HEK293 (cell line): ENCODE data around the gene B4GAT1.

Source experiments
- CTCF ChIP-seq: fragments of 450-650 bp; formaldehyde crosslinking; IDR thresholded peaks from 2 replicates; pipeline ENCODE4 v1.5.1; 2016; ENCODE audit warnings: missing biosample characterization, missing genetic modification characterization
- KLF16 ChIP-seq: fragments of 450-650 bp; formaldehyde crosslinking; IDR thresholded peaks from 2 replicates; pipeline ENCODE4 v1.5.1; 2017; ENCODE audit warnings: missing biosample characterization, missing genetic modification characterization
- TCF7L2 ChIP-seq: IDR thresholded peaks from 2 replicates; pipeline ENCODE4 v1.6.1; 2011; ENCODE audit warnings: low read depth, mild to moderate bottlenecking, inconsistent platforms, low read length, moderate library complexity, borderline replicate concordance
- ZNF146 ChIP-seq: fragments of 450-650 bp; formaldehyde crosslinking; IDR thresholded peaks from 2 replicates; pipeline ENCODE4 v1.5.1; 2016; ENCODE audit warnings: missing biosample characterization, missing genetic modification characterization
- ZNF18 ChIP-seq: fragments of 450-650 bp; formaldehyde crosslinking; IDR thresholded peaks from 2 replicates; pipeline ENCODE4 v1.5.1; 2016; ENCODE audit warnings: missing biosample characterization, missing genetic modification characterization
- ZNF26 ChIP-seq: fragments of 450-650 bp; formaldehyde crosslinking; IDR thresholded peaks from 2 replicates; pipeline ENCODE4 v1.5.1; 2016; ENCODE audit warnings: missing biosample characterization, missing genetic modification characterization
- ZNF274 ChIP-seq, 2 experiments: fragments of 200-500 bp in 1 of 2; fragments of 450-650 bp in 1 of 2; sonication (Bioruptor generic) in 1 of 2; formaldehyde crosslinking in 1 of 2; IDR thresholded peaks; 2 replicates each; pipeline versions ENCODE4 v1.5.1 to v1.6.1; 2014 to 2016; ENCODE audit warnings: borderline replicate concordance in 1 of 2, inconsistent platforms in 1 of 2, low read length in 1 of 2, missing biosample characterization in 1 of 2, missing genetic modification characterization in 1 of 2
- ZNF341 ChIP-seq: fragments of 450-650 bp; formaldehyde crosslinking; IDR thresholded peaks from 2 replicates; pipeline ENCODE4; 2016; ENCODE audit warnings: low read depth, missing biosample characterization, missing genetic modification characterization
- ZNF513 ChIP-seq: fragments of 450-650 bp; IDR thresholded peaks from 2 replicates; pipeline ENCODE4 v1.5.1; 2018; ENCODE audit warnings: missing biosample characterization, missing genetic modification characterization

- TF ChIP-seq KLF16 (tag by site-specific recombination) (no peak), ZNF146 (no peak), ZNF513 (no peak), TCF7L2 (no peak), CTCF (tag by site-specific recombination) (no peak), ZNF18 (tag by site-specific recombination) (no peak), ZNF341 (no peak), ZNF26 (no peak), ZNF274 (IDR thresholded peaks at IDR 0.05; ENCODE audit: low read length) (no peak), ZNF274 (tag by site-specific recombination; IDR thresholded peaks at IDR 0.05; ENCODE audit: borderline replicate concordance) (no peak)
Observed at GRCh38 chr11:66331542-66332370, 15.7 kb downstream of the B4GAT1 start.
